ENCODE measurements around the gene BRIP1.

DNA sequence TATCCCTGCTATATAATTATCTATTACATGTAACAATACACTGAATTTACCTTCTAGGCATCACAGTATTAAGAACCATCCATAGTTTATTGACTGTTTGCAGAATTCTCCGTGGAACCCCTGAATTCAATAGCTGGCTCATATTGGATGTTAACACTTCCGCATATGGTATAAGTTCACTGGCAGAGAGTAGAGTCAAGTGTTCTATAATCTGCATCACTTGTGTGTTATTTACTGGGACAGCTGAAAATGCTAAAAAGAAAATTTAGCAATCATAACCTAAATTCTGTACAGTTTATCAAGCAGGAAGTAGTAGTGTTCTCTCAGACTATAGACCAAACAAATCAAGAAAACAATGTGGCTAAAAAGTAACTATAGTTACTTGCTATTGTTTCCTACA, 14.5 kb upstream of the BRIP1 start:
- TF ChIP-seq, protein P1, sequence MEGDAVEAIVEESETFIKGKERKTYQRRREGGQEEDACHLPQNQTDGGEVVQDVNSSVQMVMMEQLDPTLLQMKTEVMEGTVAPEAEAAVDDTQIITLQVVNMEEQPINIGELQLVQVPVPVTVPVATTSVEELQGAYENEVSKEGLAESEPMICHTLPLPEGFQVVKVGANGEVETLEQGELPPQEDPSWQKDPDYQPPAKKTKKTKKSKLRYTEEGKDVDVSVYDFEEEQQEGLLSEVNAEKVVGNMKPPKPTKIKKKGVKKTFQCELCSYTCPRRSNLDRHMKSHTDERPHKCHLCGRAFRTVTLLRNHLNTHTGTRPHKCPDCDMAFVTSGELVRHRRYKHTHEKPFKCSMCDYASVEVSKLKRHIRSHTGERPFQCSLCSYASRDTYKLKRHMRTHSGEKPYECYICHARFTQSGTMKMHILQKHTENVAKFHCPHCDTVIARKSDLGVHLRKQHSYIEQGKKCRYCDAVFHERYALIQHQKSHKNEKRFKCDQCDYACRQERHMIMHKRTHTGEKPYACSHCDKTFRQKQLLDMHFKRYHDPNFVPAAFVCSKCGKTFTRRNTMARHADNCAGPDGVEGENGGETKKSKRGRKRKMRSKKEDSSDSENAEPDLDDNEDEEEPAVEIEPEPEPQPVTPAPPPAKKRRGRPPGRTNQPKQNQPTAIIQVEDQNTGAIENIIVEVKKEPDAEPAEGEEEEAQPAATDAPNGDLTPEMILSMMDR (conservative IDR thresholded peaks at IDR 0.05 in 1 of 2, IDR thresholded peaks at IDR 0.05 in 1 of 2; ENCODE audit: low read depth in 1 of 2, low read length in 2 of 2): no peak
- no peak for TF ChIP-seq EZH2 (IDR thresholded peaks at IDR 0.05; ENCODE audit: low read length, missing control alignments)
